Loucy (cell line): ENCODE measurements around the gene NFKBIA.

Experiments used
- H2AFZ ChIP-seq: fragments of 200-600 bp; sonication (generic); 2 replicates; pipeline ENCODE4 v1.6.0; 2016; ENCODE audit warnings: antibody characterized with exemption, mild to moderate bottlenecking, low read length, moderate library complexity
- H3F3A ChIP-seq: fragments of 200-600 bp; 2 replicates; pipeline ENCODE4 v1.6.0; 2016; ENCODE audit warnings: antibody characterized with exemption, low read depth, mild to moderate bottlenecking
- H3K27me3 ChIP-seq: fragments of 200-600 bp; sonication (generic); 2 replicates; pipeline ENCODE4 v1.6.1; 2014; ENCODE audit warnings: low read length, mild to moderate bottlenecking; ENCODE audit not compliant: insufficient read depth, poor library complexity, severe bottlenecking
- H3K36me3 ChIP-seq: fragments of 200-600 bp; sonication (generic); 2 replicates; pipeline ENCODE4 v1.6.1; 2016; ENCODE audit warnings: low read length; ENCODE audit not compliant: insufficient read depth
- H3K4me1 ChIP-seq: fragments of 200-600 bp; sonication (generic); 2 replicates; pipeline ENCODE4 v1.5.1; 2014; ENCODE audit warnings: low read length, mild to moderate bottlenecking; ENCODE audit not compliant: insufficient read depth, poor library complexity, severe bottlenecking
- H3K4me2 ChIP-seq: fragments of 200-600 bp; sonication (generic); 2 replicates; pipeline ENCODE4 v1.6.0; 2014; ENCODE audit warnings: antibody characterized with exemption, low read length, low read depth, mild to moderate bottlenecking; ENCODE audit not compliant: poor library complexity, severe bottlenecking
- H3K4me3 ChIP-seq: fragments of 200-600 bp; sonication (generic); 2 replicates; pipeline ENCODE4 v1.5.1; 2014; ENCODE audit warnings: low read length, mild to moderate bottlenecking, mixed read lengths; ENCODE audit not compliant: poor library complexity, severe bottlenecking
- H3K79me2 ChIP-seq: fragments of 200-600 bp; sonication (generic); 2 replicates; pipeline ENCODE4 v1.6.1; 2014; ENCODE audit warnings: low read length; ENCODE audit not compliant: insufficient read depth
- H3K9ac ChIP-seq: fragments of 200-600 bp; sonication (generic); 2 replicates; pipeline ENCODE4 v1.6.0; 2014; ENCODE audit warnings: mild to moderate bottlenecking, low read depth, low read length, moderate library complexity; ENCODE audit not compliant: poor library complexity, severe bottlenecking
- H3K9me2 ChIP-seq: fragments of 200-600 bp; sonication (generic); replicated peaks from 2 replicates; pipeline ENCODE4 v1.6.1; 2016; ENCODE audit warnings: low read depth, low read length, mixed read lengths
- H3K9me3 ChIP-seq: fragments of 200-600 bp; sonication (generic); 2 replicates; pipeline ENCODE4 v1.6.1; 2014; ENCODE audit warnings: mild to moderate bottlenecking, antibody characterized with exemption, low read length, low read depth; ENCODE audit not compliant: insufficient read depth
- H4K20me1 ChIP-seq: fragments of 200-600 bp; sonication (generic); 2 replicates; pipeline ENCODE4 v1.6.0; 2014; ENCODE audit warnings: antibody characterized with exemption, low read length, mild to moderate bottlenecking; ENCODE audit not compliant: insufficient read depth, poor library complexity, severe bottlenecking
- EZH2phosphoT487 ChIP-seq: fragments of 200-600 bp; IDR thresholded peaks from 2 replicates; pipeline ENCODE4 v1.6.1; 2018; ENCODE audit warnings: antibody characterized with exemption, mild to moderate bottlenecking, moderate library complexity, borderline replicate concordance
- TF ChIP-seq, protein P1 (sequence below): fragments of 200-600 bp; sonication (generic); conservative IDR thresholded peaks from 2 replicates; pipeline ENCODE4 v1.5.1; 2014; ENCODE audit warnings: mild to moderate bottlenecking, antibody characterized with exemption, low read length

Gene NFKBIA

DNA sequence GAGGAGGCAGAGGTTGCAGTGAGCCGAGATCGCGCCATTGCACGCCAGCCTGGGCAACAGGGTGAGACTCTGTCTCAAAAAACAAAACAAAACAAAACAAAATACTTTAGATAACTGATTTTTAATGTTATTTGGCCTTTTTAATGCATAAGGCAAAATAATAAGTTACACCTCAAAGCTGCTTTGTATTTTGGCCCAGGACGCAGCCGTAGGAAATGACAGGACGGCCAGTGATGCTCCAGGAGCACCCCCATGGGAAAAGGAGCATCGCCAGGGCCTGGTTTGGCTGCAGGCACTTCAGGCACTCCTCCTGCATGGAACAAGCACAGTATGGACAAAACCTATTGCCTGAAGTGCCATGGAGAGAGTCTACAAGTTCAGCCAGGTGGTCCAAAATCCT, 3.5 kb upstream of the NFKBIA start:
- Histone ChIP-seq H2AFZ (no peak overlapping the region), H4K20me1 (peaks cover 7% of the 10 kb centered on the region), H3F3A (peaks cover 5% of the 10 kb centered on the region; the same call in 1 of the 2 replicates), H3K4me1 (peaks cover 25% of the 10 kb centered on the region), H3K9me3 (no peaks in the 10 kb centered on the region), H3K9me2 (no peaks in the 10 kb centered on the region), H3K4me2 (no peak overlapping the region), H3K4me3 (no peak overlapping the region), H3K79me2 (peaks cover 16% of the 10 kb centered on the region), H3K9ac (no peak overlapping the region), H3K27me3 (no peaks in the 10 kb centered on the region), H3K36me3 (peaks cover 6% of the 10 kb centered on the region; the same call in 1 of the 2 replicates)
- TF ChIP-seq EZH2phosphoT487 = no peak
- TF ChIP-seq, protein P1, sequence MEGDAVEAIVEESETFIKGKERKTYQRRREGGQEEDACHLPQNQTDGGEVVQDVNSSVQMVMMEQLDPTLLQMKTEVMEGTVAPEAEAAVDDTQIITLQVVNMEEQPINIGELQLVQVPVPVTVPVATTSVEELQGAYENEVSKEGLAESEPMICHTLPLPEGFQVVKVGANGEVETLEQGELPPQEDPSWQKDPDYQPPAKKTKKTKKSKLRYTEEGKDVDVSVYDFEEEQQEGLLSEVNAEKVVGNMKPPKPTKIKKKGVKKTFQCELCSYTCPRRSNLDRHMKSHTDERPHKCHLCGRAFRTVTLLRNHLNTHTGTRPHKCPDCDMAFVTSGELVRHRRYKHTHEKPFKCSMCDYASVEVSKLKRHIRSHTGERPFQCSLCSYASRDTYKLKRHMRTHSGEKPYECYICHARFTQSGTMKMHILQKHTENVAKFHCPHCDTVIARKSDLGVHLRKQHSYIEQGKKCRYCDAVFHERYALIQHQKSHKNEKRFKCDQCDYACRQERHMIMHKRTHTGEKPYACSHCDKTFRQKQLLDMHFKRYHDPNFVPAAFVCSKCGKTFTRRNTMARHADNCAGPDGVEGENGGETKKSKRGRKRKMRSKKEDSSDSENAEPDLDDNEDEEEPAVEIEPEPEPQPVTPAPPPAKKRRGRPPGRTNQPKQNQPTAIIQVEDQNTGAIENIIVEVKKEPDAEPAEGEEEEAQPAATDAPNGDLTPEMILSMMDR = no peak

DNA sequence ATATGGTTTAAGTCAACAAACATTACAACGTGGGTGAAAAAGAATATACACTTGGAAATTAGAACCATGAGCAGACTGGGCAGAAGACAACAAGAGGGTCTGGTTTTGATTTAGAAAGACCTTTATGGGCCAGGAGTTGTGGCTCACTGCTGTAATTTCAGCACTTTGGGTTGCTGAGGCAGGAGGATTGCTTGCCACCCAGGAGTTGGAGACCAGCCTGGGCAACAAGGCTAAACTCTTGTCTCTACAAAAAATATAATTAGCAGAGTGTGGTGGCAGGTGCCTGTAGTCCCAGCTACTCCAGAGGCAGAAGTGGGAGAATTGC, 2.7 kb upstream of the NFKBIA start:
- Histone ChIP-seq H3K4me3 (no peak overlapping the region), H3K4me2 (no peak overlapping the region), H3K9ac (no peak overlapping the region), H2AFZ (no peak overlapping the region), H3F3A (peaks cover 5% of the 10 kb centered on the region; the same call in 1 of the 2 replicates), H3K27me3 (no peaks in the 10 kb centered on the region), H3K36me3 (peaks cover 13% of the 10 kb centered on the region; the same call in 1 of the 2 replicates), H3K4me1 (peaks cover 33% of the 10 kb centered on the region), H3K9me2 (no peaks in the 10 kb centered on the region), H3K79me2 (peaks cover 24% of the 10 kb centered on the region), H4K20me1 (peaks cover 15% of the 10 kb centered on the region), H3K9me3 (no peaks in the 10 kb centered on the region)
- TF ChIP-seq, protein P1 = 0 out of 2 replicates have a peak, but pooled peaks have one; percentile 12
- TF ChIP-seq EZH2phosphoT487 = no peak

DNA sequence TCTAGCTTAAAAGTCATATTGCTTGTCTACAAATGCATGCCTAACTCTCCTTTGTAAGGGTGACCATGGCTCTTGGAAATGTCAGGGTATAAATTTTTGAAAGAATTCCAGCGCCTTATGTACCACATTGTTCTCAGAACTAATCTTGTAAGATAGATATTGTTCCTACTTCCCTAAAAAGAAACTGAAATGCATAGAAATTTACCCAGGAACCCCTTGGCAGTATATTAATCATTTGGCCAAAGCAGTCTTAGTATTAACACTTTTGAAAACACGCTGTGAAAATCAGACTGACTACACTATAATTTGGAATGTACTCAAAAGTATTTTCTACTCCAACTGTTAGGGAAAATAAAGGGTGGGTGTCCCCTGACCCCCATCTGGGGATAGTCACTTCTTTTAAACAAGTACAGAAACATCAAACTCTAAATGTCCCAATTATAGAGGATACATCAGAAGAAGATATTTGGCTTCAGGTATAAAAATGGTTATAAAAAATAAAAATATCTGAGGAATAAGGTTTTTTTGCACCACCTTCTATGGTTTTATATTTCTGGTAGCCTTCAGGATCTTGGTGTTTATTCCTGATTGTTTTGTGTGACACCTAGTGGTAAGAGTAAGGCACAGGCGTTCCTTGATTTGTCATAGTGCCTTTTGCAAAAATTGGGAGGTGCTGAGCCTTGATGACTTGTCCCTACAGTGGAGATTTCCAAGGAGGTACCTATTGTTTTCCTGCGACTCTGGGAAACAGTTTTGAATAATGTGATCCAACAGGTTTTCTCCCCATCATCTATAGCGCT, 2.2 kb upstream of the NFKBIA start:
- Histone ChIP-seq H2AFZ (no peak overlapping the region), H3K79me2 (peaks cover 29% of the 10 kb centered on the region), H3K4me1 (peaks cover 38% of the 10 kb centered on the region), H3K4me2 (peak overlapping the region; percentile 10), H3K4me3 (no peak overlapping the region), H3F3A (peaks cover 5% of the 10 kb centered on the region; the same call in 1 of the 2 replicates), H4K20me1 (peaks cover 20% of the 10 kb centered on the region), H3K27me3 (no peaks in the 10 kb centered on the region), H3K9me3 (no peaks in the 10 kb centered on the region), H3K36me3 (peaks cover 18% of the 10 kb centered on the region; the same call in 1 of the 2 replicates), H3K9me2 (no peaks in the 10 kb centered on the region), H3K9ac (no peak overlapping the region)
- TF ChIP-seq EZH2phosphoT487 = no peak
- TF ChIP-seq, protein P1 = peak; percentile 86
